Measurements from ENCODE around the gene PKD2L2.
"Not testable (repeated sequence)": the region's sequence is repeated elsewhere in the genome, so short reads cannot be mapped to it uniquely, and the experiment has no call there.

The PKD2L2 gene

DNA sequence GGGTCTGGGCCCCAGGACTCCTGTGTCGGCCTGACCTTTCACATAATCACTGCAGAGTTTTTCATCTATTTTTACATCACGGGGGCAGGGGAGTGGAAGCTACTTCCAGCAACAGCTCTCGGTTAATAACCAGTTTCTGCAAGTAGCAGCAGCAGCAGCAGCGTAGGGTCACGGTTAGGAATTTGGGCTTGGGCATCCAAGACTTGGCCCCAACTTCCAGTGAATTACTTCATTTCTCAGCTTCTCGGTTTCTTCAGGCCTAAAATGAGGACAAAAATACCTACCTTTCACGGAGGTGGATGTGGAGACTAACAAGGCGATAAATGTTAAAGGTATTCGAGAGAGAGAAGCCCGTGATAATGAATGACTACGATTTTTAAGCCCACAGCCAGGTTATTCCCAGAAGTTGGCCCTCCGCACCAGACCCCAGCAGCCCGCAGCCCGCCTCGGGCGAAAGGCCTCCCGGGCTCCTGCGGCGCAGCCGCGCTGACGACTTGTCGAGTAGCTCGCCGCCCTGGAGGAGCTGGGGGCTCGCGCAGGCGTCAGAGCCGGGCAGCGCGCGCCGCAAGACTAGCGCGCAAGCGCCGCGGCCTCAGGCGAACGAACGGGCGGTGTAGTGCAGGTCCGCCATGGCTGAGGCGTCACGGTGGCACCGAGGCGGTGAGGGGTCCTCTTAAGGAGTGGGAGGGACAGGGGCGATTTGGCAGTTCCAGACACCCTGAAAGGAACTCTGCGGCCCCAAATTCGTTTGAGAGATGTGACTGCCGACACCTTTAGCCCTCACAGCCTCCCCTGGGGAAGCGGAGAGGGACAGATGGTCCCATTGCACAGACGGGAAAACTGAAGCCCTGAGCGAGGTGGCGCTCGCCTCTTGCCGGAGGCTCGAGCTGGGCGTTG, at the start of gene PKD2L2:
TSS of gene PKD2L2 (plus strand) at position 595 of the 897 bp plus-strand sequence. CDS start at position 630, 35 bp downstream.
- DNase-seq = no peak

DNA sequence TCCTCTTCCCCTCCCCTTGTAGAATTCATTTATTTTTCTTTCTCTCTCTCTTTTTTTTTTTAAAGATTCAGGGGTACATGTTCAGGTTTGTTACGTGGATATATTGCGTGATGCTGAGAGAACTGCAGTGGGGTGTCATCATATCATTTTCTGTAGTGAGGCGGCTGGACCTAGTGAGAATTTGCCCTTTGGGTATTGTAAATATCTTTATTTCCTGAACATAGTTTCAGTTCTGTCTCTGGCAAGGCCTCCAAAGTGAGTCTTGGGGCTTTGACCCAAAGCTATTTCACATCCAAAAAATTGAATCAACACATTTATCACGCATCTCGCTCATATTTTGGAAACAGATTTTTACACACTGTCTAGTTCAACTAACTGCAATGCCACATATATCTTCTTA, 47.0 kb upstream of the PKD2L2 start:
- DNase-seq = no peak

DNA sequence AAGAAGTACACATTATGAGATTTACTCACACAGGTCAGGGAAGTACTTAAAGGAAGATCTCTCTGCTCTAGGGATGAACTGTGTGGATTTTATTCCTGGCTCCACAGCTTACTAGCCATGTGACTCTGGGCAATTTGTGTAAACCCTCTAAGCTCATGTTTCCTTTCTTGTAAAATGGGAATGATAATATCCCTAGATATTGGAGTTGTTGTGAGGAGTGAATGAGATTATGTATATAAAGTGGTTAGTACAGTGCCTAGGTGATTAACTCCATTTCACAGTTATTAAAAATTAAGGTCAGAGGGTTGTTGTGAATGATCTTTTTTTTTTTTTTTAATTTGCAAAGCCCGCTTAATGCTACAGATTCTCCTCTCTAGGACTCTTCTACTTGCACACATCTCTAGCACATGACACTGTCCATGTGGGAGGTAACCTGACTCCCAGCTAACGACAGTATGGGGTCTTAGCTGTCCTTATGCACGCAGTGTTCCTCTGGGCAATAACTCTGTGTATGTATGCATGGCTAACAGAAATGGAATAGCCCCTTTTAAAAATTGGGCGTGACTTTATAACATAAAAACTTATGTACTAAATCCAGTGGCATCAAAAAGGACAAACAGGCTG, 45.5 kb upstream of the PKD2L2 start:
- DNase-seq = no peak

DNA sequence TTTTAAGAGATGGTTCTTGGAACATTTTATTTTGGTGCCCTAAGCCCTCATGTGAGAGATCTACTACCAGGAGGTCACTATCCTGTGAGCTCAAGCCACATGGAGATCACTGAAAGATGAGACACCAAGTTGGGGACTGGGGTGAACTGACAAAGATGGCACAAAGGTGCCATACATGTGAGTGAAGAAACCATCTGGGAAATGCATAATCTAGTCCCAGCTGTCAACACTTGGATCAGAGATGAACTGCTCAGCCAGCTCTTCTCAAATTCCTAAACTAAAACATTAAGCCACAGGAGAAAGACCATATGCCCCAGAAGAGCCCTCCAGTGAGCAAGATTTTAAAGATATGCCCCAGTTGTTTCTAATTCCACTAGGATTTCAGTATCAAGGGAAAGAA, 43.8 kb upstream of the PKD2L2 start:
- DNase-seq = no peak

DNA sequence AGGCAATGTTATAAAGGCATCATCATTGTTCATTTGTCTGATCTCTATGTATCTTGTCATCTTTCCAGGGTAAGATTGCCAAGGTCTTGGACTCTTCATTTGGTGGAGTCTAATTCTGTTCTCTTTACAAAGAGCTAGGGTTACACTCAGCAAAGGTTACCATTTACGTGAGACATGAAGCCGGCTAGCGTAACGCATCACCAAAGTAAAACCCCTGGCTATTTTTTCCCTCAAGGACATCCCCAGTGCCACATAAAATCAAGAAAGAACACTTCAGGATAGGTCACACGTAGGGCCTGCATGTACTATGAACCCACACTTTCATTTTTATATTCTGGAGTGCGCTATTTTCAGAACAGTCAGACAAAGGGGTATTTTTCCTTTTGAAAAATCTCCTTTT, 41.6 kb upstream of the PKD2L2 start:
- DNase-seq = no peak

DNA sequence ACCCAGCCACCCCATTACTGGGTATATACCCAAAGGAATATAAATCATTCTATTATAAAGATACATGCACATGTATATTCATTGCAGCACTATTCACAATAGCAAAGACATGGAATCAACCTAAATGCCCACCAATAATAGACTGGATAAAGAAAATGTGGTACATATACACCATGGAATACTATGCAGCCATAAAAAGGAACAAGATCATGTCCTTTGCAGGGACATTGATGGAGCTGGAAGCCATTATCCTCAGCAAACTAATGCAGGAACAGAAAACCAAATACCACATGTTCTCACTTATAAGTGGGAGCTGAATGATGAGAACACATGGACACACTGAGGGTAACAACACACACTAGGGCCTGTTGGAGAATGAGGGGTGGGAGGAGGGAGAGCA, 36.1 kb upstream of the PKD2L2 start:
- DNase-seq = not testable (repeated sequence)

DNA sequence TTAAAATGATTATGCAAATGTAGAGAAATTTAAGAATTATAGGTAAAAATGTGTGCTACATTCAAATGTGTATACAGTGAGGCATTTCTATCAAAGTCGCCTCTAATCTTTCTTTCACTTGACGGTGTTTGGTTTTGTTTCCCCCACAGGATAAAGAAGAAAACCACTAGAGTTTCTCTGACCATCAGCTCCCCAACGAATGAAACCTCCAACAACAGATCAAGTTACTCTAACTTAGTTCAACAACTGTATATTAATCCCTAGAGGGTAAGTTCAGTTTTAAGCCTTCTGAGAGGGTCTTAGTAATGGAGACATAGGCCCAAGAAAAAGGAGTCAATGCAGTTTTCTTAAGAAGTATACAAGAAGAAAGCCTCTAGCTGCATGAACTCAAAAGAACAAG, 33.1 kb upstream of the PKD2L2 start:
- DNase-seq = no peak

DNA sequence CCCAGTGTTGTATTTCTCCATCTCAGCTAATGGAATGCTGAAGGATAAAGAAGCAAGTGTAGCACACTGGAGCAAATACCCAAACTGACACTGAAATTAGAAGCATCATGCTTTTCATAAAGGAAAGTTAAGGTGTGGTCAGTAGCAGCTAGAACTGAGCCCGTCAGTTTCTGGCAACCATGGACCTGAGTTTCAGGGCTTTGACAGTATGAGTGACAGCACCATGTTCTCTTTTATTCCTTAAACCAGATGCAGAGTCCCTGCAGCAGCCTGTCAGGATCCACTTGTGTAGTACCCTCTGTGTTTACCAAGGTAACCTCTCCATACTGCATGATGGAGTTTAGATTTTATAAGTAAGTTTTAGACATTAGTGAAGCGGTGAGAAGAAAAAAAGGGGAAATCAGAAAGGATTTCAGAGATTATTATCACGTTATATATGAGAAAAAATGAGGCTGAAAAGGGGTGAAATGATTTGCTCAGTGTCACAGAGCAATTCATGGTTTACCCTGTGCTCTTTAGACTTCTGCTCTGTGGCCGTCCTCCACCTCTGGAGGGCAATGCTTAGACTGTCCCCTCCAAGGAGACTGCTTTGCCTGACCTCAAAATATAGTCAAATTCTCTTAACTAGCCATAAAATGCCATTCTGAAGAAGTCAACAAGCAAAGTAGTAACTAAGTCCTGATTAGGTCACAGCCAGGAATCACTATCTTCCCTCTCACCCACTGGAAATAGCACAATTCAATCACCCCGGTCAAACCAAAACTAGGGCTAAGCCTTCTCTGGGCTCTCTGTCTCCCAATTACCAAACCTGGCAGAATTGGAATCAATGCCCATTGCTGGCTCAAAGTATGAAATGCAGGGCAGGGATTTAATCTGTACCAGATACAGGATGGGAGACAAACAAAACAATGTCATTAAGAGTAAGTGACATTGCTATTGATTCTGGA, 32.1 kb upstream of the PKD2L2 start:
- no peak for DNase-seq

DNA sequence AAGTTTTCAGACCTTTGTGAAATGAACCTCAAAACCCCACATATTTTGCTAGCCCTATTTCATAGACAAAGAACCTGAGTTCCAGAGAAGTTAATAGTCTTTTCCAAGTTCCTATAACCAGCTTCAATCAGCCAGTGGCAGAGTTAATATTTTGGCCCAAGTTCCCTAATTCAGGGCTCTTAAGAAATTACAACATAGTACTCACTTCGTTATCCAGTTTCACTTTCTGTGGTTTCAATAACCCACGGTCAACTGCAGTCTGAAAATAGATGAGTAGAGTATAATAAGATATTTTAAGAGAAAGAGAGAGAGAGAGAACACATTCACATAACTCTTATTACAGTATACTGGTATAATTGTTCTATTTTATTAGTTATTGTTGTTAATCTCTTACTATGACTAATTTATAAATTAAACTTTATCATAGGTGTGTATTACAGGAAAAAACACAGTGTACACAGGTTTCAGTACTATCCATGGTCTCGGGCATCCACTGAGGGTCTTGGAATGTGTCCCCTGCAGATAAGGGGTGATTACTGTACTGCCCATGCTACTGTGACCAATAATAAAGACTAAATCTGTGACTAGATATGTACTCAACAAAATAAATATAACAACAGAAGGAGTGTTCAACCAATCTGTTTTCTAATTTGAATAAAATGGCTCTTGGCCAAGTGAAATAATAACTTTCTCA, 30.9 kb upstream of the PKD2L2 start:
- DNase-seq = no peak

DNA sequence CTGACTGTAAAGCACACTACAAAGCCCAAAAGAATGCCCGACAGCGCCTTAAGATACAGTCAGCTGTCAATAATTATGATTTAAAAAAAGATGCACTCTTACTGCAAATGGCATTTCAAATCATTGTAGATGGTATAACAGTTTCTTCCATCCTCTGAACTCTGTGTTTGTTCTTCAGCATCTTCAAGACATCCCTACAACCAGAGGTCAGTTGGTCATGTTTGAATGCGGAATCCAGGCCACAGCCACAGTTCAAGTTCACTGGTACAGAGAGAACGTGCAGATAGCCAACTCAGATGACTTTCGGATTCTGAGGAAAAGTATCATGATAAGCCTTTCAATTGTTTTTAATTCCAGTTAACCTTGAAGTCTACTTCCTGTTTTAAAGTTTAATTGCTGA, 30.3 kb upstream of the PKD2L2 start:
- DNase-seq = no peak

DNA sequence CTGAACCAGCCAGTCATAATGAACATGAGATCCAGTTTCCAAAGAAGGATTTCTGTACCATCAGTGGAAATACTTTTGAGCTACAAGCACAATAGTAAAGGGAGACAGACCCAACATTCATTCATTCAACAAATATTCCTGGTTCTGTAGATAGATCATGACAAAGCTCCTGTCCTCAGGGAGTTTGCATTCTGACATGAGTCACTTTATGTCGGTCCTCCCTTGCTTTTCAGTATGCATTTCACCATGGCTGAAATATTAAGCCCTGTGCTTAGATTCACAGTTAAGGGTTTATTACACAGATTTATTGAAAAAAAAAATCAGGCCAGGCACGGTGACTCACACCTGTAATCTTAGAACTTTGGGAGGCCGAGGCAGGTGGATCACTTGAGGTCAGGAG, 27.0 kb upstream of the PKD2L2 start:
- no peak for DNase-seq

DNA sequence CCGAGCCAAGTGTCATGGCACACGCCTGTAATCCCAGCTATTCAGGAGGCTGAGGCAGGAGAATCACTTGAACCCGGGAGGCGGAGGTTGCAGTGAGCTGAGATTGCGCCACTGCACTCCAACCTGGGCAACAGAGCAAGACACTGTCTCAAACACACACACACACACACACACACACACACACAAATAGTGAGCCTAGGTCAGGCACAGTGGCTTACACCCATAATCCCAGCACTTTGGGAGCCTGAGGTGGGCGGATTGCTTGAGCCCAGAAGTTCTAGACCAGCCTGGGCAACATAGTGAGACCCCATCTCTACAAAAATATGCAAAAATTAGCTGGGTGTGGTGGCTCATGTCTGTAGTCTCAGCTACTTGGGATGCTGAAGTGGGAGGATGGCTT, 25.6 kb upstream of the PKD2L2 start:
- DNase-seq = not testable (repeated sequence)

DNA sequence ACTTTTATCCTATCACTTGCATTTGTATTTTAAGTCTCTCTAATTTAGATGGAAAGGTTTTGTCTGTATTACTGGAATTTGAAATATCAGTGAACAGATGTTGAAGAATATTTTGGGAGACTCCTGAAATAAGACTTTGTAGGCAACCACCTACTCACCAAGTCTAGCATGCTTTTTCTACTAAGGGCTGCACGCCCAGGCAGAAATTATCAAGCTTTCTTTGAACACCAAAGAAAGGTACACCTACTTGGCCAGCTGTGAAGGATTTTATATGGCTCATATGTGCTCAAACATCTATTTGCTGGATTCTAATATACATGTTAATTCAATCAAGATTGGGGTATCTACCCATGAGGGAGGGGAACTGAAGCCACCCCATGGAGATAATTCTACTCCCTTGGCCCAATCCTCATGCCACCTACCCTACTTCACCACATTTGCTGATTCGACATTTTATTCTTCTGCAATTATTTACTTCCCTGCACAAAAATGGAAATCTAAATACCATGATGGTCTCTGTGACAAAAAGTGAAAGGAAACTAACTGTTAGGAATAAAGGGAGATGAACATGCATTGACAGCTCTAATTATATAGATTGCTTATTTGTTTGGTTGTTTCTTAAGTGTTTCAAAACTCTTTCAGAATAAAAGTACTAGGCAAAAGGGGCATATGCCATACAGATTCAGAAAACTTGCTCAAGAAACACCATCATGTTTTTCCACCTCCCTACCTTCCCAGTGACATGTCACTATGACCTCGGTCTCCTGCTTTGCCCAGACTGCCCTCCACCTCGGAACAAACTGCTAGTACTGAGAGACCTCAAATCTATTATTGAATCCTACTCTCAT, 22.5 kb upstream of the PKD2L2 start:
- no peak for DNase-seq

DNA sequence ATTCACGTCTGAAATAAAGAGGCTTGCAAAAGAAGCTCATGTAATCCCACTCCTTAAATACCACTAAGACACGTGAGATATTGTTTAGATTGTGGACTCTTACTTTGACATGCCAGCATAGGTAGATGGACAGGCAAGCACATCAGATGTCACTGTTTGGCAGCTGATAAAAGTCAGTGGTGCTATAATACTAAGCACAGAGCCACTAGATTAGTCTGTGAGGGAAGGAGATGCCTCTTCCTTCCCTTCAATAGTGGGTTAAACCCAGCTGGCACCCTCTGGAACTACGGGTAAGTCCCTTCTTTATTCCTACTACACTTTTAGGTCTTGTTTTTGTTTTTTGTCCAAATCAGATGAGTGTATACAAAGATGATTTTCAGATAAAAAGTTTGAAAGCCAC, 21.6 kb upstream of the PKD2L2 start, which contains the start of gene MYOT:
TSS of gene MYOT (plus strand) at position 197 of the 400 bp plus-strand sequence. CDS start 2,792 bp downstream, outside the sequence.
- DNase-seq = no peak

DNA sequence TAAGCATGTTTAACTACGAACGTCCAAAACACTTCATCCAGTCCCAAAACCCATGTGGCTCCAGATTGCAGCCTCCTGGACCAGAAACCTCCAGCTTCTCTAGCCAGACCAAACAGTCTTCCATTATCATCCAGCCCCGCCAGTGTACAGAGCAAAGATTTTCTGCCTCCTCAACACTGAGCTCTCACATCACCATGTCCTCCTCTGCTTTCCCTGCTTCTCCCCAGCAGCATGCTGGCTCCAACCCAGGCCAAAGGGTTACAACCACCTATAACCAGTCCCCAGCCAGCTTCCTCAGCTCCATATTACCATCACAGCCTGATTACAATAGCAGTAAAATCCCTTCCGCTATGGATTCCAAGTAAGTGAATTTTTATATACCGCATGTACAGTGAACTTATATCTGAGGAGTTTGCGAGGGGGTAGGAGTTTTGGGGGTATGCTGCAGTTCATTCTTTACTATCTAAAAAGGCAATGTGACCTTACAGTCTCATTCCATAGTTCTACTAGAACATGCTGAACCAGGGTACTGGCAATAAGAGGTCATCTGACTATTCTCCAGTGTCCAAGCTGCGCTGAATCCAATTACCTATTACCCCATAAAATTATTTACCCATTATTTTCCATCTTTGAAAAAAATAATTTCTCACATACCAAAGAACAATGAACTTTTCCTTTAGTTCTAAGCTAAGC, 18.5 kb upstream of the PKD2L2 start:
- DNase-seq = no peak

DNA sequence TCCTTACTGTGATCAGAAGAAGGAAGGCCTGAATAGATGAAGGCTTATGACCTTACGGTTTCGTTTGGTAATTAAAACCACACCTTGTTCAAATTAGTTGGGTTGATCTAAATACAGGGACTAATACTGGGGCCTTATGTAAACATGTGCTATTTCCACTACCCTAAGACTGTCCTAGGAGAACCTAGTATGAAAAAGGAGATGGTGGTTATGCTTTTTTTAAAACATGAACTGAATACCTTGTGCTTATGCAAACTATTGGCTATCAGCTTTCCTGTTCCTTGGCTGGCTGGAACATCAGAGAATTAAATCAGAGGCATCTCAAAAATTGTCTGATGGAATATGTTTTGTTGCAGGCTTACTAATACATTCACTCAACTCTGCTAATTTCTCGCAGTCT, 17.7 kb upstream of the PKD2L2 start:
- DNase-seq = no peak

DNA sequence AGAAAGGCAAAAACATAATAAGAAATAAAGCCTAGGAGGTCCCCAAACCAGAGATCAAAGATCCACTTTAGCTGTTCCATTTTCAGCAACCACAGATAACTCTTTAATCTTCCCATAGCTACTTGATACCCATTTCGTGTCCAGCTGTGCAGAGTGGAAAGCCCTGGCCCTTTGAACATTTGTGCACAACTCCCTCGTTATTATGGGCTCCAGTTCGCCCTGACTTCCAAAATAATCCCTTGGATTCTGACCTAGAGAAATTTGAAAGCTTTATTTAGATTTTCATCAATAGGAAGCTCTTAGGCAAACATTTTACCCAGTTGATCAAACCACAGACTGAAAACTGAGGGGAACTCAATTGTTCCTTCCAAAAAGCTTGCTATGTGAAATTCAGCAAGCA, 16.8 kb upstream of the PKD2L2 start:
- no peak for DNase-seq

DNA sequence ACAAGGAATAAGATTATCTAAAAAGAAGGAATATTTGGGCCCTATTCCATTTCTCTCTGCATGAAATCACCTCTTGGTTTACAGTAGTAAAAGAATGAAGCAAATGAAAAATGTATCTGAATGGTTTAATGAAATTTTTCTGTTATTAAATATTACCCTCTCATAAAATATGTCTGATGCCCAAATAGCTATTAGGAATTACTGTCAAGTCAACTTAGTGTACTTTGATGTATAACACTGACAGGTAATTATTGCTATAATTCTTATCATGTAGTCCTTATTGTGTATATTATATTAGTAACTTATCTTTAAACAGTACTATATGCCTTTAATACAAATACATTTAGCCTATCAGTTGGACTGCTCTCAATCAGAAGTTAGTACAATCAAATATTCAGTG, 13.2 kb upstream of the PKD2L2 start:
- no peak for DNase-seq

DNA sequence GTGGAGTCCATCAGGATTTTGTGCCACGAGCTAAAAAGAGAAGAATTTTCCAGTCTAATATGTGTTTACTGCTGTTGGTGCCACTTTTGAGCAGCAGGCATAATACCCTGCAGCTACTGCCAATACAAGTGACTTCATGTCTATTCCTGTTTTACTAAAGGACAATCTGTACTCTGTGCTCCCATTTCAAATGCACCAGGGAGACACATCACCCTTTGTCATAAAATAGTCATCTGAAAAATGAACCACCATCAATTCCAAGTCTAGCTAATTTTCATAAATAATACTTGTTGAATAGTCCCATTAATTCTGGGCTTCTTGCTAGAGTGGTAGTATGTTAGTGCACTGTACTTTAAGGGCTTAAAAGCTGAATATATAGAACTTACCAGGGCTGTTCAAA, 8.9 kb upstream of the PKD2L2 start:
- DNase-seq = no peak

DNA sequence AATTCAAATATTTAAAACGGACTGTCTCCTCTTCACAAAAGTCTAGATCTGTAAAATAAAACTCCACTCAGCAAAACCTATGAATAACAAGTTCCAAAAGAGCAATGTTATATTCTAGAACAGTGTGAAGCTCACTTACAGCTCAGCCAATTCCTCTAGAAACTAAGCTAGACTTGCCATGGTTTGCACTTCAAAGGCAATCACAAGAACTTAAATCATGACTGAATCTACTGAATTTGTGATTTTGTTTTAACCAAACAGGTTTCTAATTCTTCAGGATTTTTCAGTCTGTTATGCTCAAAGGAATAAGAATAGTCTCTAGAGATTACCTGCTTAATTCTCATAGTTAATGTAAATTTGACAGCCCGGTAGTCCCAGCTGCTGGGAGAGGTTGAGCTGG, 1.4 kb upstream of the PKD2L2 start:
- no peak for DNase-seq

DNA sequence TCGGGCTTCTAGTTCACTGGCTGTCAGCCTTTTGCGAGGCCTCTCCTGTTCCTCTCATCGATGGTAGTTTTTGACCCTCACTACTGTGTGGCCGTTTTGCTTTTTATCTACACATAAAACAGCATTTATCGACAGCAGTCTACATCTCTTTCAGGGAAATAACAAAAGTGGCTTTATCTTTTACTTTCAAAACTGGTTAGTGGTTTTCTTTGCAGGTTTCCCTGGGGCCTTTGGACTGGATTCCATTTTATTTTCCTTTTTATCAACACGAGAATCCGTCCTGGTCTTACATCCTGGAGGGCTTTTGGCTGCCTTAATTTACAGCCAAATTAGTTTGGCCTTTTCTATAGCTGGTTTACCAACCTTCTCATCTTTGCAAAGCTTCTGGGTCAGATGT, 793 bp upstream of the PKD2L2 start:
- no peak for DNase-seq
